Chondrocyte (in vitro differentiated cells): ENCODE measurements around the gene WEE2. TPM values are rescaled to one million over a fixed set of nuclear protein-coding genes. Genes with fewer than 3 reads are reported as not detected.
A peak's percentile ranks its signal among the peaks of the same experiment; 100 is the strongest.

Source experiments
- DNase-seq: peaks from one replicate; pipeline ENCODE4 v3.0.0; 2021; ENCODE audit warnings: mixed read lengths, low spot score
- H3K27ac Mint-ChIP-seq: one replicate; pipeline ENCODE4 v1.8.0; 2021; ENCODE audit warnings: mild to moderate bottlenecking, moderate library complexity, mixed read lengths; ENCODE audit not compliant: unreplicated experiment
- H3K27me3 Mint-ChIP-seq: 2 replicates; pipeline ENCODE4 v1.8.0; 2021; ENCODE audit warnings: low read depth, mixed read lengths
- H3K36me3 Mint-ChIP-seq: 2 replicates; pipeline ENCODE4 v1.8.0; 2021; ENCODE audit warnings: low read depth, mixed read lengths
- H3K4me1 Mint-ChIP-seq: 2 replicates; pipeline ENCODE4 v1.8.0; 2021; ENCODE audit warnings: low read depth, mild to moderate bottlenecking, mixed read lengths
- H3K4me3 Mint-ChIP-seq: one replicate; pipeline ENCODE4 v1.8.0; 2021; ENCODE audit warnings: mild to moderate bottlenecking, moderate library complexity, mixed read lengths; ENCODE audit not compliant: unreplicated experiment
- H3K9me3 Mint-ChIP-seq: 2 replicates; pipeline ENCODE4 v1.8.0; 2021; ENCODE audit warnings: low read depth, mixed read lengths
- CTCF ChIP-seq: fragments of 200-600 bp; sonication (generic); IDR thresholded peaks from 2 replicates; pipeline ENCODE4 v1.5.0; 2021; ENCODE audit warnings: antibody characterized with exemption, mild to moderate bottlenecking, moderate library complexity
- long read RNA-seq: library from polyadenylated mRNA; stranded (forward); transcript quantifications from one replicate; pipeline ENCODE4 v2.0.0, GENCODE V29; 2021
- total RNA-seq: library from RNA; stranded (reverse); gene quantifications from 3 replicates; pipeline ENCODE4 v1.2.1, GENCODE V29; 2021

Gene WEE2
- total RNA-seq: not detected in 3 replicates
- long read RNA-seq: 0 reads

- H3K27ac Mint-ChIP-seq: no peak within 1 kb of the TSS
- peaks cover 2% of the 10 kb centered on the region for H3K36me3 Mint-ChIP-seq
- no peaks in the 10 kb centered on the region for H3K9me3 Mint-ChIP-seq
- peaks cover 14% of the 10 kb centered on the region for H3K4me1 Mint-ChIP-seq
- TF ChIP-seq CTCF: no peak
- DNase-seq: no peak
- H3K27me3 Mint-ChIP-seq: no peaks in the 10 kb centered on the region
- no peak within 1 kb of the TSS for H3K4me3 Mint-ChIP-seq
Measured at GRCh38 chr7:141708351-141708750, at the start of gene WEE2. Gene WEE2, plus strand, starts transcription at chr7:141708353. Its CDS starts 406 bp downstream, at chr7:141708759.

GRCh38 chr7:141659501-141659900 lies 48.7 kb upstream of the WEE2 start:
- H3K27ac Mint-ChIP-seq: no peak overlapping the region
- H3K9me3 Mint-ChIP-seq: no peaks in the 10 kb centered on the region
- H3K4me3 Mint-ChIP-seq: no peak overlapping the region
- peaks cover 15% of the 10 kb centered on the region for H3K36me3 Mint-ChIP-seq
- H3K27me3 Mint-ChIP-seq: no peaks in the 10 kb centered on the region
- peaks cover 1% of the 10 kb centered on the region for H3K4me1 Mint-ChIP-seq
- TF ChIP-seq CTCF: no peak
- DNase-seq: no peak

GRCh38 chr7:141660259-141660658 lies 47.9 kb upstream of the WEE2 start:
- no peak overlapping the region for H3K4me3 Mint-ChIP-seq
- peaks cover 12% of the 10 kb centered on the region for H3K36me3 Mint-ChIP-seq
- no peak for DNase-seq
- no peaks in the 10 kb centered on the region for H3K4me1 Mint-ChIP-seq
- no peak for TF ChIP-seq CTCF
- H3K9me3 Mint-ChIP-seq: no peaks in the 10 kb centered on the region
- no peak overlapping the region for H3K27ac Mint-ChIP-seq
- H3K27me3 Mint-ChIP-seq: no peaks in the 10 kb centered on the region

- H3K9me3 Mint-ChIP-seq: no peaks in the 10 kb centered on the region
- no peak for TF ChIP-seq CTCF
- peak overlapping the region; percentile 27 for H3K27ac Mint-ChIP-seq
- no peaks in the 10 kb centered on the region for H3K4me1 Mint-ChIP-seq
- no peak overlapping the region for H3K4me3 Mint-ChIP-seq
- H3K27me3 Mint-ChIP-seq: no peaks in the 10 kb centered on the region
- H3K36me3 Mint-ChIP-seq: peaks cover 17% of the 10 kb centered on the region
- no peak for DNase-seq
Measured at GRCh38 chr7:141663081-141663849, 44.9 kb upstream of the WEE2 start.

GRCh38 chr7:141664450-141664849 lies 43.7 kb upstream of the WEE2 start:
- Mint-ChIP-seq H3K4me1 (no peaks in the 10 kb centered on the region), H3K27ac (no peak overlapping the region), H3K4me3 (no peak overlapping the region), H3K9me3 (no peaks in the 10 kb centered on the region), H3K27me3 (no peaks in the 10 kb centered on the region), H3K36me3 (peaks cover 19% of the 10 kb centered on the region)
- no peak for TF ChIP-seq CTCF
- no peak for DNase-seq
